B cell (primary cell): ENCODE results near the gene ZNF627.

ENCODE experiments used
- CTCF ChIP-seq: fragments of 200-600 bp; IDR thresholded peaks from one replicate; pipeline ENCODE4 v1.8.0; 2022; ENCODE audit warnings: antibody characterized with exemption, mild to moderate bottlenecking
- EZH2 ChIP-seq: IDR thresholded peaks from 2 replicates; pipeline ENCODE4 v1.6.1; 2012; ENCODE audit warnings: borderline replicate concordance, low read depth, mild to moderate bottlenecking, moderate library complexity, low read length; ENCODE audit not compliant: insufficient read depth, poor library complexity, severe bottlenecking

DNA sequence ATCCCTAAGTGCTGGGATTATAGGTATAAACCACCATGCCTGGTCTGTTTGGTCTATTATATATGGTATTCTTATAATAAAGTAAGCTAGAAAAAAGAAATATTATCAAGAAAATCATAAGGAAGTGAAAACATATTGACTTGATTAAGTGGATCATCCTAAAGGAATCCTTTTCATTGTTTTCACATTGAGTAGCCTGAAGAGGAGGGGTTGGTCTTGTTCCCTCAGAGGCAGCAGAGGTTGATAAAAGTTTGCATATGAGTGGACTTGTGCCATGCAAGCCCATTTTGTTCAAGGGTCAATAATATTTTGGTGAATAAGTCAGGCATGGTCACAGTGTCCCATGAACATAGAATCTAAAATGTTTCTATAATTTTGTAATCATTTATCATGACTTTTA is 52.7 kb downstream of the ZNF627 start:
- TF ChIP-seq CTCF (no peak), EZH2 (no peak)
